ENCODE measurements around the gene CELF1.

GRCh38 chr11:47573321-47573720 is 20.4 kb upstream of the CELF1 start:
- TF ChIP-seq, protein P1, sequence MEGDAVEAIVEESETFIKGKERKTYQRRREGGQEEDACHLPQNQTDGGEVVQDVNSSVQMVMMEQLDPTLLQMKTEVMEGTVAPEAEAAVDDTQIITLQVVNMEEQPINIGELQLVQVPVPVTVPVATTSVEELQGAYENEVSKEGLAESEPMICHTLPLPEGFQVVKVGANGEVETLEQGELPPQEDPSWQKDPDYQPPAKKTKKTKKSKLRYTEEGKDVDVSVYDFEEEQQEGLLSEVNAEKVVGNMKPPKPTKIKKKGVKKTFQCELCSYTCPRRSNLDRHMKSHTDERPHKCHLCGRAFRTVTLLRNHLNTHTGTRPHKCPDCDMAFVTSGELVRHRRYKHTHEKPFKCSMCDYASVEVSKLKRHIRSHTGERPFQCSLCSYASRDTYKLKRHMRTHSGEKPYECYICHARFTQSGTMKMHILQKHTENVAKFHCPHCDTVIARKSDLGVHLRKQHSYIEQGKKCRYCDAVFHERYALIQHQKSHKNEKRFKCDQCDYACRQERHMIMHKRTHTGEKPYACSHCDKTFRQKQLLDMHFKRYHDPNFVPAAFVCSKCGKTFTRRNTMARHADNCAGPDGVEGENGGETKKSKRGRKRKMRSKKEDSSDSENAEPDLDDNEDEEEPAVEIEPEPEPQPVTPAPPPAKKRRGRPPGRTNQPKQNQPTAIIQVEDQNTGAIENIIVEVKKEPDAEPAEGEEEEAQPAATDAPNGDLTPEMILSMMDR (IDR thresholded peaks at IDR 0.05; ENCODE audit: poor library complexity, severe bottlenecking) = no peak
- TF ChIP-seq REST (IDR thresholded peaks at IDR 0.05; ENCODE audit: borderline replicate concordance) (no peak), SMC3 (conservative IDR thresholded peaks at IDR 0.05; ENCODE audit: poor library complexity) (no peak)

Data from neural cell (in vitro differentiated cells).